CD14-positive monocyte (primary cell): ENCODE data around the gene STK32C. TPM values are rescaled to one million over a fixed set of nuclear protein-coding genes. Genes with fewer than 3 reads are reported as not detected.

ENCODE experiments used
- DNase-seq, 3 donors: peaks; one replicate each; pipeline ENCODE4 v3.0.0-alpha.2; 2011 to 2022
- H2AFZ ChIP-seq: 2 replicates; pipeline ENCODE4 v1.6.0; 2012; ENCODE audit warnings: mild to moderate bottlenecking, low read depth, low read length, inconsistent platforms; ENCODE audit not compliant: insufficient read depth, poor library complexity, severe bottlenecking
- H3K27ac ChIP-seq, 2 donors: 1 replicate in 1 of 2; 2 replicates in 1 of 2; pipeline ENCODE4 v1.5.1; 2012 to 2013; ENCODE audit warnings: low read length in 2 of 2, control low read depth in 1 of 2, inconsistent platforms in 1 of 2, low read depth in 1 of 2, mild to moderate bottlenecking in 1 of 2
- H3K27me3 ChIP-seq, 2 donors: one replicate each; pipeline versions ENCODE4 v1.6.0 to v1.6.1; 2011 to 2013; ENCODE audit warnings: low read length in 2 of 2; ENCODE audit not compliant: control insufficient read depth in 2 of 2, insufficient read depth in 2 of 2
- H3K36me3 ChIP-seq, 2 donors: replicated peaks in 1 of 2; 1 replicate in 1 of 2; 2 replicates in 1 of 2; pipeline versions ENCODE4 v1.5.1 to v1.6.1; 2012 to 2013; ENCODE audit warnings: low read length in 2 of 2, control low read depth in 1 of 2, inconsistent platforms in 1 of 2, mild to moderate bottlenecking in 1 of 2; ENCODE audit not compliant: insufficient read depth in 2 of 2, control insufficient read depth in 1 of 2
- H3K4me1 ChIP-seq, 2 donors: 1 replicate in 1 of 2; 2 replicates in 1 of 2; pipeline versions ENCODE4 v1.5.1 to v1.6.1; 2012 to 2013; ENCODE audit warnings: low read length in 2 of 2, control low read depth in 1 of 2, inconsistent platforms in 1 of 2, mild to moderate bottlenecking in 1 of 2, moderate library complexity in 1 of 2; ENCODE audit not compliant: insufficient read depth in 2 of 2, control insufficient read depth in 1 of 2
- H3K4me2 ChIP-seq: replicated peaks from 2 replicates; pipeline ENCODE3; 2012; ENCODE audit warnings: low read length, moderate library complexity, mild to moderate bottlenecking; ENCODE audit not compliant: poor library complexity, severe bottlenecking; ENCODE audit errors: extremely low read depth
- H3K4me3 ChIP-seq, 3 experiments: fragments of 200-600 bp in 1 of 3; sonication (generic) in 1 of 3; replicated peaks in 1 of 3; 1 replicate in 2 of 3; 2 replicates in 1 of 3; pipeline ENCODE4 v1.5.1; 2011 to 2013; ENCODE audit warnings: low read length in 3 of 3, mild to moderate bottlenecking in 3 of 3, control low read depth in 2 of 3, low read depth in 2 of 3, inconsistent platforms in 1 of 3, moderate library complexity in 1 of 3
- H3K79me2 ChIP-seq: 2 replicates; pipeline ENCODE4 v1.6.0; 2012; ENCODE audit warnings: mild to moderate bottlenecking, control low read depth, inconsistent platforms, low read length, moderate library complexity; ENCODE audit not compliant: insufficient read depth
- H3K9ac ChIP-seq: 2 replicates; pipeline ENCODE4 v1.6.0; 2017; ENCODE audit warnings: low read length, mild to moderate bottlenecking; ENCODE audit not compliant: insufficient read depth, poor library complexity, severe bottlenecking
- H3K9me3 ChIP-seq, 2 donors: replicated peaks in 1 of 2; 1 replicate in 1 of 2; 2 replicates in 1 of 2; pipeline versions ENCODE4 v1.5.1 to v1.6.1; 2012 to 2013; ENCODE audit warnings: low read length in 2 of 2, control low read depth in 1 of 2; ENCODE audit not compliant: control insufficient read depth in 1 of 2, insufficient read depth in 1 of 2
- H4K20me1 ChIP-seq: 2 replicates; pipeline ENCODE4 v1.6.0; 2012; ENCODE audit warnings: mild to moderate bottlenecking, low read length, control low read depth, moderate library complexity; ENCODE audit not compliant: insufficient read depth
- H3K27ac Mint-ChIP-seq, 7 donors: one replicate each; pipeline ENCODE4 v1.8.0; 2020; ENCODE audit warnings: mild to moderate bottlenecking in 7 of 7, mixed read lengths in 7 of 7, moderate library complexity in 6 of 7, inconsistent platforms in 2 of 7
- H3K27me3 Mint-ChIP-seq, 3 donors: one replicate each; pipeline ENCODE4 v1.8.0; 2021 to 2022; ENCODE audit warnings: low read depth in 3 of 3, mild to moderate bottlenecking in 3 of 3, mixed read lengths in 3 of 3, moderate library complexity in 3 of 3, inconsistent platforms in 1 of 3
- H3K36me3 Mint-ChIP-seq, 2 donors: one replicate each; pipeline ENCODE4 v1.8.0; 2020; ENCODE audit warnings: mixed read lengths in 2 of 2, inconsistent platforms in 1 of 2, mild to moderate bottlenecking in 1 of 2
- H3K4me1 Mint-ChIP-seq: one replicate; pipeline ENCODE4 v1.8.0; 2020; ENCODE audit warnings: mild to moderate bottlenecking, mixed read lengths
- H3K4me3 Mint-ChIP-seq, 2 donors: one replicate each; pipeline ENCODE4 v1.8.0; 2020; ENCODE audit warnings: mild to moderate bottlenecking in 2 of 2, mixed read lengths in 2 of 2, moderate library complexity in 1 of 2
- H3K9me3 Mint-ChIP-seq, 7 donors: one replicate each; pipeline ENCODE4 v1.8.0; 2020 to 2022; ENCODE audit warnings: mixed read lengths in 7 of 7, mild to moderate bottlenecking in 6 of 7, moderate library complexity in 6 of 7, inconsistent platforms in 2 of 7
- CTCF ChIP-seq: fragments of 200-600 bp; IDR thresholded peaks from one replicate; pipeline ENCODE4 v1.8.0; 2022; ENCODE audit warnings: antibody characterized with exemption, mild to moderate bottlenecking
- WGBS: methylation state at CpG from one replicate; pipeline ENCODE4 v1.1.5; 2013; ENCODE audit warnings: missing lambda C conversion rate; ENCODE audit not compliant: insufficient coverage; 5-methylcytosine and 5-hydroxymethylcytosine counted together
- intact Hi-C, 2 donors: fragments of 100-400 bp; cut with micrococcal nuclease; formaldehyde crosslinking; loops; one replicate each; pipeline versions ENCODE4 v1.15.0 to v1.15.1; 2023
- polyA plus RNA-seq, 3 donors: library from polyadenylated mRNA; depleted of rRNA in 1 of 3; unstranded in 2 of 3; stranded (reverse) in 1 of 3; fragments of 300-500 nt in 2 of 3; fragments of >200 nt in 1 of 3; fragmentation: Illumina TruSeq in 2 of 3; gene quantifications; 1 replicate in 2 of 3; 2 replicates in 1 of 3; pipeline ENCODE4 v1.2.3, GENCODE V29; 2012 to 2021

The STK32C gene
- polyA plus RNA-seq, 3 donors: 13.6 to 22.8 (median 18.4) TPM

GRCh38 chr10:132293201-132293812 is 14.4 kb downstream of the STK32C start:
- Mint-ChIP-seq H3K36me3 (peaks cover 0 to 4% of the 10 kb centered on the region in 2 donors), H3K27ac (no peak overlapping the region), H3K4me1 (peaks cover 12% of the 10 kb centered on the region), H3K27me3 (peaks cover 3 to 21% (median 4%) of the 10 kb centered on the region in 3 donors), H3K4me3 (no peak overlapping the region), H3K9me3 (peaks cover 0 to 11% (median 3%) of the 10 kb centered on the region in 7 donors)
- no peaks in the 10 kb centered on the region for H3K9me3 ChIP-seq
- DNase-seq: no peak
- no peak overlapping the region for H2AFZ ChIP-seq
- intact Hi-C loops: no loop called here
- no peaks in the 10 kb centered on the region for H3K36me3 ChIP-seq
- H3K79me2 ChIP-seq: no peaks in the 10 kb centered on the region
- peaks cover 86% of the 10 kb centered on the region for H4K20me1 ChIP-seq
- H3K4me2 ChIP-seq: no peak overlapping the region
- no peak overlapping the region for H3K9ac ChIP-seq
- H3K27ac ChIP-seq: no peak overlapping the region
- TF ChIP-seq CTCF: no peak
- no peak overlapping the region for H3K4me3 ChIP-seq
- WGBS: 94% methylated on average over 16 of the region's 16 CpGs
- peaks cover 0 to under 1% of the 10 kb centered on the region in 2 donors for H3K27me3 ChIP-seq
- no peaks in the 10 kb centered on the region for H3K4me1 ChIP-seq

- no peaks in the 10 kb centered on the region for H3K9me3 ChIP-seq
- intact Hi-C loops: no loop called here
- TF ChIP-seq CTCF: no peak
- peaks cover 79% of the 10 kb centered on the region for H4K20me1 ChIP-seq
- H3K9me3 Mint-ChIP-seq: peaks cover 0 to 11% (median 3%) of the 10 kb centered on the region in 7 donors
- no peaks in the 10 kb centered on the region for H3K36me3 ChIP-seq
- WGBS: 96% methylated on average over 24 of the region's 30 CpGs
- no peak overlapping the region for H3K9ac ChIP-seq
- H3K4me3 Mint-ChIP-seq: no peak overlapping the region
- no peak for DNase-seq
- H3K4me1 Mint-ChIP-seq: peaks cover 8% of the 10 kb centered on the region
- H3K4me2 ChIP-seq: no peak overlapping the region
- no peaks in the 10 kb centered on the region for H3K4me1 ChIP-seq
- peaks cover 0 to 3% of the 10 kb centered on the region in 2 donors for H3K27me3 ChIP-seq
- H3K27ac Mint-ChIP-seq: peak overlapping the region in 1 of 7 donors; percentile 61
- no peaks in the 10 kb centered on the region for H3K79me2 ChIP-seq
- H3K36me3 Mint-ChIP-seq: peaks cover 0 to 4% of the 10 kb centered on the region in 2 donors
- H2AFZ ChIP-seq: no peak overlapping the region
- H3K27me3 Mint-ChIP-seq: peaks cover 2 to 21% (median 3%) of the 10 kb centered on the region in 3 donors
- H3K27ac ChIP-seq: no peak overlapping the region
- no peak overlapping the region for H3K4me3 ChIP-seq
These were observed 15.2 kb downstream of the STK32C start for GRCh38 chr10:132292287-132293200.
